CD4-positive, alpha-beta memory T cell (primary cell): Measurements from ENCODE around the gene AJAP1. TPM values are rescaled to one million over a fixed set of nuclear protein-coding genes. Genes with fewer than 3 reads are reported as not detected.

Experiments
- CTCF ChIA-PET: fragments of 350-600 bp; sonication (Branson Sonifier 250); formaldehyde crosslinking; loops from one replicate; lab custom pipeline; 2021; ENCODE audit warnings: inconsistent platforms; ENCODE audit not compliant: partially characterized antibody; lab: Charles Lee
- POLR2A ChIA-PET: fragments of 350-600 bp; sonication (Branson Sonifier 250); formaldehyde crosslinking; loops from one replicate; lab custom pipeline; 2021; ENCODE audit not compliant: partially characterized antibody; lab: Charles Lee
- DNase-seq, 5 donors: peaks; one replicate each; pipeline versions ENCODE4 v3.0.0 to v3.0.0-alpha.2; 2020 to 2022; ENCODE audit warnings: mixed read lengths in 1 of 5
- H3K27ac ChIP-seq: one replicate; pipeline ENCODE4 v1.7.0; 2013; ENCODE audit warnings: low read depth, low read length
- H3K27me3 ChIP-seq: 2 replicates; pipeline ENCODE4 v1.7.0; 2013; ENCODE audit warnings: mild to moderate bottlenecking, low read length, moderate library complexity; ENCODE audit not compliant: insufficient read depth
- H3K36me3 ChIP-seq: 2 replicates; pipeline ENCODE4 v1.7.0; 2013; ENCODE audit warnings: mild to moderate bottlenecking, low read length, moderate library complexity; ENCODE audit not compliant: insufficient read depth
- H3K4me1 ChIP-seq: 2 replicates; pipeline ENCODE4 v1.7.0; 2013; ENCODE audit warnings: mild to moderate bottlenecking, low read length, moderate library complexity; ENCODE audit not compliant: insufficient read depth
- H3K4me3 ChIP-seq, 2 donors: one replicate each; pipeline ENCODE4 v1.7.0; 2013; ENCODE audit warnings: low read length in 2 of 2, mild to moderate bottlenecking in 1 of 2
- H3K9me3 ChIP-seq, 2 donors: one replicate each; pipeline ENCODE4 v1.7.0; 2013; ENCODE audit warnings: low read length in 2 of 2, control low read depth in 1 of 2; ENCODE audit not compliant: control insufficient read depth in 1 of 2
- H3K27ac Mint-ChIP-seq, 7 donors: one replicate each; pipeline ENCODE4 v1.8.0; 2020 to 2021; ENCODE audit warnings: mixed read lengths in 7 of 7, mild to moderate bottlenecking in 6 of 7, inconsistent platforms in 3 of 7, moderate library complexity in 3 of 7
- H3K27me3 Mint-ChIP-seq, 2 donors: one replicate each; pipeline ENCODE4 v1.8.0; 2020 to 2021; ENCODE audit warnings: mixed read lengths in 2 of 2
- H3K36me3 Mint-ChIP-seq, 2 donors: one replicate each; pipeline ENCODE4 v1.8.0; 2020 to 2021; ENCODE audit warnings: mixed read lengths in 2 of 2, inconsistent platforms in 1 of 2, mild to moderate bottlenecking in 1 of 2
- H3K4me1 Mint-ChIP-seq, 4 donors: one replicate each; pipeline ENCODE4 v1.8.0; 2020 to 2021; ENCODE audit warnings: mixed read lengths in 4 of 4, mild to moderate bottlenecking in 1 of 4
- H3K4me3 Mint-ChIP-seq, 8 donors: one replicate each; pipeline ENCODE4 v1.8.0; 2020 to 2021; ENCODE audit warnings: mixed read lengths in 8 of 8, mild to moderate bottlenecking in 7 of 8, moderate library complexity in 6 of 8, inconsistent platforms in 3 of 8
- H3K9me3 Mint-ChIP-seq, 8 donors: one replicate each; pipeline ENCODE4 v1.8.0; 2020 to 2021; ENCODE audit warnings: mixed read lengths in 8 of 8, mild to moderate bottlenecking in 5 of 8, inconsistent platforms in 3 of 8, moderate library complexity in 1 of 8
- intact Hi-C: fragments of 100-400 bp; cut with micrococcal nuclease; formaldehyde crosslinking; loops from one replicate; pipeline ENCODE4 v1.15.1; 2023
- polyA plus RNA-seq, 2 donors: library from polyadenylated mRNA; unstranded; fragments of 300-500 nt; fragmentation: Illumina TruSeq; gene quantifications; one replicate each; pipeline ENCODE4 v1.2.3, GENCODE V29; 2021
- total RNA-seq, 2 experiments: library from RNA; stranded (reverse); gene quantifications; one replicate each; pipeline ENCODE4 v1.2.3, GENCODE V29; 2021

AJAP1 gene
- total and polyA plus RNA-seq, 4 experiments from 2014 or later, result 0.09 TPM; not detected in 3

- Mint-ChIP-seq H3K4me1 (no peaks in the 10 kb centered on the region), H3K27ac (no peak overlapping the region), H3K9me3 (peaks cover 3 to 10% (median 5%) of the 10 kb centered on the region in 8 donors), H3K36me3 (no peaks in the 10 kb centered on the region), H3K27me3 (peaks cover 3 to 5% of the 10 kb centered on the region in 2 donors), H3K4me3 (no peak overlapping the region)
- Histone ChIP-seq H3K4me1 (no peaks in the 10 kb centered on the region), H3K36me3 (no peaks in the 10 kb centered on the region), H3K4me3 (no peak overlapping the region), H3K27me3 (no peaks in the 10 kb centered on the region), H3K27ac (no peak overlapping the region), H3K9me3 (no peaks in the 10 kb centered on the region)
- DNase-seq, result no peak
- intact Hi-C loops, result no loop called here
- ChIA-PET POLR2A (no interaction called here), CTCF (no interaction called here)
Observed at GRCh38 chr1:4716406-4716805, 62.0 kb downstream of the AJAP1 start.

GRCh38 chr1:4718071-4718470 is 63.7 kb downstream of the AJAP1 start:
- Histone ChIP-seq H3K4me1 (no peaks in the 10 kb centered on the region), H3K27me3 (no peaks in the 10 kb centered on the region), H3K36me3 (no peaks in the 10 kb centered on the region), H3K27ac (no peak overlapping the region), H3K4me3 (no peak overlapping the region), H3K9me3 (no peaks in the 10 kb centered on the region)
- Mint-ChIP-seq H3K9me3 (peaks cover 3 to 10% (median 5%) of the 10 kb centered on the region in 8 donors), H3K4me1 (no peaks in the 10 kb centered on the region), H3K4me3 (no peak overlapping the region), H3K36me3 (no peaks in the 10 kb centered on the region), H3K27me3 (peaks cover 2 to 3% of the 10 kb centered on the region in 2 donors), H3K27ac (no peak overlapping the region)
- POLR2A ChIA-PET, result no interaction called here
- no peak for DNase-seq
- CTCF ChIA-PET, result no interaction called here
- intact Hi-C loops, result no loop called here

GRCh38 chr1:4723106-4723505 is 68.7 kb downstream of the AJAP1 start:
- CTCF ChIA-PET, result no interaction called here
- H3K4me3 Mint-ChIP-seq, result no peak overlapping the region
- no peak for DNase-seq
- peaks cover 0 to 2% (median 0%) of the 10 kb centered on the region in 8 donors for H3K9me3 Mint-ChIP-seq
- POLR2A ChIA-PET, result no interaction called here
- Histone ChIP-seq H3K36me3 (no peaks in the 10 kb centered on the region), H3K27ac (no peak overlapping the region), H3K4me1 (no peaks in the 10 kb centered on the region), H3K9me3 (no peaks in the 10 kb centered on the region), H3K27me3 (no peaks in the 10 kb centered on the region), H3K4me3 (no peak overlapping the region)
- no peaks in the 10 kb centered on the region for H3K36me3 Mint-ChIP-seq
- intact Hi-C loops, result no loop called here
- peaks cover 2 to 4% of the 10 kb centered on the region in 2 donors for H3K27me3 Mint-ChIP-seq
- H3K4me1 Mint-ChIP-seq, result no peaks in the 10 kb centered on the region
- no peak overlapping the region for H3K27ac Mint-ChIP-seq

- no peaks in the 10 kb centered on the region for H3K4me1 Mint-ChIP-seq
- intact Hi-C loops, result no loop called here
- CTCF ChIA-PET, result no interaction called here
Observed at GRCh38 chr1:4724001-4724400, 69.6 kb downstream of the AJAP1 start.

GRCh38 chr1:4724695-4725250 is 70.4 kb downstream of the AJAP1 start:
- no peaks in the 10 kb centered on the region for H3K4me1 ChIP-seq
- H3K4me3 ChIP-seq, result no peak overlapping the region
- H3K27ac ChIP-seq, result no peak overlapping the region
- no peak for DNase-seq
- Mint-ChIP-seq H3K4me1 (no peaks in the 10 kb centered on the region), H3K9me3 (peaks cover 0 to 2% (median 0%) of the 10 kb centered on the region in 8 donors), H3K27me3 (peaks cover 2 to 4% of the 10 kb centered on the region in 2 donors), H3K27ac (no peak overlapping the region), H3K36me3 (no peaks in the 10 kb centered on the region), H3K4me3 (no peak overlapping the region)
- H3K36me3 ChIP-seq, result no peaks in the 10 kb centered on the region
- no peaks in the 10 kb centered on the region for H3K27me3 ChIP-seq
- intact Hi-C loops, result no loop called here
- H3K9me3 ChIP-seq, result no peaks in the 10 kb centered on the region
- CTCF ChIA-PET, result no interaction called here
- POLR2A ChIA-PET, result no interaction called here

More at GRCh38 chr1:4724001-4724400, 69.6 kb downstream of the AJAP1 start:
- no peaks in the 10 kb centered on the region for H3K27me3 ChIP-seq
- no peaks in the 10 kb centered on the region for H3K36me3 ChIP-seq
- Mint-ChIP-seq H3K27me3 (peaks cover 2 to 4% of the 10 kb centered on the region in 2 donors), H3K4me3 (no peak overlapping the region), H3K9me3 (peaks cover 0 to 2% (median 0%) of the 10 kb centered on the region in 8 donors), H3K27ac (no peak overlapping the region), H3K36me3 (no peaks in the 10 kb centered on the region)
- H3K9me3 ChIP-seq, result no peaks in the 10 kb centered on the region
- no peak overlapping the region for H3K4me3 ChIP-seq
- H3K27ac ChIP-seq, result no peak overlapping the region
- POLR2A ChIA-PET, result no interaction called here
- no peaks in the 10 kb centered on the region for H3K4me1 ChIP-seq
- DNase-seq, result no peak

- no peaks in the 10 kb centered on the region for H3K36me3 ChIP-seq
- no peaks in the 10 kb centered on the region for H3K27me3 ChIP-seq
- peaks cover 0 to 2% (median 0%) of the 10 kb centered on the region in 8 donors for H3K9me3 Mint-ChIP-seq
- no peaks in the 10 kb centered on the region for H3K36me3 Mint-ChIP-seq
- ChIA-PET CTCF (no interaction called here), POLR2A (no interaction called here)
- H3K9me3 ChIP-seq, result no peaks in the 10 kb centered on the region
- DNase-seq, result no peak
- no peak overlapping the region for H3K27ac Mint-ChIP-seq
- H3K27me3 Mint-ChIP-seq, result peaks cover 2 to 4% of the 10 kb centered on the region in 2 donors
- intact Hi-C loops, result no loop called here
- H3K27ac ChIP-seq, result no peak overlapping the region
- no peak overlapping the region for H3K4me3 Mint-ChIP-seq
- no peaks in the 10 kb centered on the region for H3K4me1 Mint-ChIP-seq
- no peak overlapping the region for H3K4me3 ChIP-seq
- H3K4me1 ChIP-seq, result no peaks in the 10 kb centered on the region
Observed at GRCh38 chr1:4725416-4725815, 71.0 kb downstream of the AJAP1 start.

GRCh38 chr1:4726620-4727341 is 72.4 kb downstream of the AJAP1 start:
- ChIA-PET CTCF (no interaction called here), POLR2A (no interaction called here)
- H3K4me3 Mint-ChIP-seq, result no peak overlapping the region
- DNase-seq, result no peak
- no peak overlapping the region for H3K27ac ChIP-seq
- no peaks in the 10 kb centered on the region for H3K9me3 ChIP-seq
- H3K36me3 ChIP-seq, result no peaks in the 10 kb centered on the region
- no peak overlapping the region for H3K27ac Mint-ChIP-seq
- H3K27me3 Mint-ChIP-seq, result peaks cover 0 to 4% of the 10 kb centered on the region in 2 donors
- H3K36me3 Mint-ChIP-seq, result no peaks in the 10 kb centered on the region
- no peak overlapping the region for H3K4me3 ChIP-seq
- intact Hi-C loops, result no loop called here
- no peaks in the 10 kb centered on the region for H3K4me1 Mint-ChIP-seq
- H3K9me3 Mint-ChIP-seq, result peaks cover 0 to 2% (median 0%) of the 10 kb centered on the region in 8 donors
- no peaks in the 10 kb centered on the region for H3K27me3 ChIP-seq
- H3K4me1 ChIP-seq, result no peaks in the 10 kb centered on the region
